Measurements from ENCODE around the gene RAPGEF2. TPM values are rescaled to one million over a fixed set of nuclear protein-coding genes. Genes with fewer than 3 reads are reported as not detected.

The RAPGEF2 gene
- total and polyA plus RNA-seq, 10 of the 15 experiments (the other 5 are each of a cell fraction or from before 2014, with no cell fraction given): 0.31 to 24.0 (median 2.9) TPM

GRCh38 chr4:159158083-159158617 is 55.3 kb downstream of the RAPGEF2 start (continued):
- TF ChIP-seq RELA (IDR thresholded peaks at IDR 0.05; ENCODE audit: borderline replicate concordance, partially characterized antibody) (no peak), RUNX3 (IDR thresholded peaks at IDR 0.05; ENCODE audit: low read length) (no peak), KDM1A (IDR thresholded peaks at IDR 0.05; ENCODE audit: borderline replicate concordance) (no peak), ASH2L (IDR thresholded peaks at IDR 0.05; ENCODE audit: borderline replicate concordance, low read depth) (no peak), SIX5 (IDR thresholded peaks at IDR 0.05; ENCODE audit: low read depth, low read length, severe bottlenecking) (no peak), KAT2A (conservative IDR thresholded peaks at IDR 0.05; ENCODE audit: control insufficient read depth, low read depth, low read length) (no peak)

GRCh38 chr4:159158985-159159384 is 56.1 kb downstream of the RAPGEF2 start:
- 73% methylated on average over 5 of the region's 5 CpGs for WGBS (ENCODE audit: insufficient coverage, insufficient replicate concordance, low lambda C conversion rate, missing lambda C conversion rate)
- in situ Hi-C loops (cut with MboI) (no loop called here), intact Hi-C loops (cut with micrococcal nuclease; ENCODE audit: unreplicated experiment) (no loop called here)
- no peak overlapping the region for H3K9ac ChIP-seq (ENCODE audit: control insufficient read depth, insufficient read depth, low read length)
- CTCF ChIA-PET: interaction anchor here (0.8 kb wide), 1 partner anchor 52 kb away, joined by 3 read pairs; no protein-coding TSS in a partner anchor
- no peaks in the 10 kb centered on the region for H4K20me1 ChIP-seq (ENCODE audit: control insufficient read depth, insufficient read depth)
- no peak overlapping the region for H3K27ac ChIP-seq (ENCODE audit: control insufficient read depth, insufficient read depth)
- no peak for FAIRE-seq
- RAD21 ChIA-PET (ENCODE audit: unreplicated experiment): interaction anchor here (0.5 kb wide), 1 partner anchor 309 kb away, joined by 3 read pairs; no protein-coding TSS in a partner anchor
- H3K79me2 ChIP-seq (ENCODE audit: control insufficient read depth, insufficient read depth, low read length): peaks cover 32% of the 10 kb centered on the region
- POLR2A ChIA-PET: interaction anchor here (0.8 kb wide), 1 partner anchor 10 kb away, joined by 3 read pairs; no protein-coding TSS in a partner anchor
- SMC1A ChIA-PET (ENCODE audit: uncharacterized antibody, unreplicated experiment): interaction anchor here (1.8 to 2.1 kb wide), 2 partner anchors 8 to 15 kb away, joined by 4 to 7 read pairs; no protein-coding TSS in a partner anchor
- H3K9me3 ChIP-seq (replicated peaks; ENCODE audit: control insufficient read depth, insufficient read depth, low read length): no peaks in the 10 kb centered on the region
- no peak for DNase-seq (ENCODE audit: low read depth, low spot score)
- H3K4me3 ChIP-seq: no peak overlapping the region
- no peaks in the 10 kb centered on the region for H3K36me3 ChIP-seq (ENCODE audit: control insufficient read depth in 2 of 2, insufficient read depth in 2 of 2, low read length in 1 of 2)
- ATAC-seq: no peak
- H3K4me2 ChIP-seq (ENCODE audit: control insufficient read depth, insufficient read depth): no peak overlapping the region
- no peaks in the 10 kb centered on the region; the same call in 1 of the 2 replicates for H3K4me1 ChIP-seq (ENCODE audit: control insufficient read depth, insufficient read depth, low read length)
- no TSS peak for BruUV-seq (replicated peaks)
- no peak overlapping the region for H2AFZ ChIP-seq (ENCODE audit: control insufficient read depth, low read depth, low read length)
- H3K27me3 ChIP-seq (replicated peaks in 1 of 2; ENCODE audit: control insufficient read depth in 2 of 2, insufficient read depth in 2 of 2, low read length in 1 of 2): no peaks in the 10 kb centered on the region
- TF ChIP-seq LARP7 (IDR thresholded peaks at IDR 0.05) (no peak), SPI1 (IDR thresholded peaks at IDR 0.05; ENCODE audit: borderline replicate concordance, insufficient read depth, low read depth, low read length) (no peak), MEF2B (IDR thresholded peaks at IDR 0.05; ENCODE audit: partially characterized antibody, poor library complexity, severe bottlenecking) (no peak), IRF5 (IDR thresholded peaks at IDR 0.05; ENCODE audit: borderline replicate concordance) (no peak), ZNF687 (IDR thresholded peaks at IDR 0.05) (no peak), HSF1 (IDR thresholded peaks at IDR 0.05; ENCODE audit: low read depth, low read length) (no peak), JUNB (IDR thresholded peaks at IDR 0.05) (no peak), USF2 (IDR thresholded peaks at IDR 0.05; ENCODE audit: borderline replicate concordance, low read depth, low read length) (no peak), DPF2 (IDR thresholded peaks at IDR 0.05) (no peak)
